Amygdala (tissue), 56 donors: ENCODE data around the gene KLK1.
"Not testable (repeated sequence)": the region's sequence is repeated elsewhere in the genome, so short reads cannot be mapped to it uniquely, and the experiment has no call there.

Experiments
- DNase-seq, 56 donors: peaks; one replicate each; lab custom pipeline; 2025; lab: John Stamatoyannopoulos, UW

Gene KLK1

DNA sequence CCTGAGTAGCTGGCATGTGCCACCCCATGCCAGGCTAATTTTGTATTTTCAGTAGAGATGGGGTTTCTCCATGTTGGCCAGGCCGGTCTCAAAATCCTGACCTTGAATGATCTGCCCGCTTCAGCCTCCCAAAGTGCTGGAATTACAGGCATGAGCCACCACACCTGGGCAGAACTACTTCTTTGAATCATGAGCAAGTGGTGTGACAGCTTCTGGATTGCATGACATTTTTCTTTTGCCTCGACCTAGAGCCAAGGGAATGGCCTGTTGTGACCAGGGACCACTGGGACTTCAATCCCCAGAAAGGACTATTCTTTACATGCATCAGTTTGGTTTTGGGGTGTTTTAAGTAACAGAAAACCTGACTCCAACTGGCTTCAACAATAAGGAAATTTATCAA lies 50.7 kb downstream of the KLK1 start:
- DNase-seq, result not testable (repeated sequence)

DNA sequence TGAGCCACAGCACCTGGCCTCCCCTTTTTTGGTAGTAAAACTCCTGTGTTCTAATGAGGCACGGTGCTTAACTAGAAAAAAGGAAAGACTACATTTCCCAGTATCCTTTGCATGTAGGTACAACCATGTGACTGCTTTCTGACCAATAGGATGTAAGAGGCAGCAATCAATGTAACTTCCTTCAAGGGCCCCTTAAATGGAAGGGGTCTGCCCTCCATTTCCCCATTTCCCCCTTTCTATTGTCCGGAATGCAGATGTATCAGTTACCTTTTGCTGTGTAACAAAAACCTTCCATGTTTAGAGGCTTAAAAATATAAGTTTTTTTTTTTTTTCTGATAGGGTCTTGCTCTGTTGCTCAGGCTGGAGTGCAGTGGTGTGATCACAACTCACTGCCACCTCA lies 51.1 kb downstream of the KLK1 start:
- no peak for DNase-seq

- DNase-seq, result no peak
Observed at GRCh38 chr19:50770888-50771287, 52.7 kb downstream of the KLK1 start.

DNA sequence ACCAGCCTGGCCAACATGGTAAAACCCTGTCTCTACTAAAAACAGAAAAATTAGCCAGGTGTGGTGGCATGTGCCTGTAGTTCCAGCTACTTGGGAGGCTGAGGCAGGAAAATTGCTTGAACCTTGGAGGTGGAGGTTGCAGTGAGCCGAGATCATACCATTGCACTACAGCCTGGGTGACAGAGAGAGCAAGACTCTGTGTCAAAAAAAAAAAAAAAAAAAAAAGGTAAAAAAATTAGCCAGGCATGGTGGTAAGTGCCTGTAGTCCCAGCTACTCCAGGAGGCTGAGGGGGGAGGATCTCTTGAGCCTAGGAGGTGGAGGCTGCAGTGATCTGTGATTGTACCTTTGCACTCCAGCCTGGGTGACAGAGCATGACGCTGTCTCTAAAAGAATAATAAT lies 53.4 kb downstream of the KLK1 start, which contains the start of gene GPR32:
TSS of gene GPR32 (plus strand) at position 301 of the 400 bp plus-strand sequence. CDS start 137 bp downstream, outside the sequence.
- not testable (repeated sequence) for DNase-seq
